HG03175 (cell line): ENCODE data around the gene ZNF670.
"Not testable (repeated sequence)": the region's sequence is repeated elsewhere in the genome, so short reads cannot be mapped to it uniquely, and the experiment has no call there.

Experiments
- ATAC-seq: cut with Tn5 transposase; IDR thresholded peaks from one replicate; pipeline ENCODE4 v1.9.1; 2021; ENCODE audit warnings: mild to moderate bottlenecking, moderate library complexity; ENCODE audit not compliant: unreplicated experiment

The ZNF670 gene

GRCh38 chr1:247047702-247048101 lies 30.9 kb downstream of the ZNF670 start:
- ATAC-seq, result no peak

GRCh38 chr1:247047260-247047659 lies 31.4 kb downstream of the ZNF670 start:
- no peak for ATAC-seq

- no peak for ATAC-seq
Observed at GRCh38 chr1:247043406-247043805, 35.2 kb downstream of the ZNF670 start.

GRCh38 chr1:247037511-247038320 lies 40.9 kb downstream of the ZNF670 start:
- no peak for ATAC-seq

GRCh38 chr1:247032306-247032705 lies 46.3 kb downstream of the ZNF670 start:
- not testable (repeated sequence) for ATAC-seq
